Measurements from ENCODE around the gene ULK4.

GRCh38 chr3:41477399-41478014 is 484.4 kb downstream of the ULK4 start:
- TF ChIP-seq, protein P1, sequence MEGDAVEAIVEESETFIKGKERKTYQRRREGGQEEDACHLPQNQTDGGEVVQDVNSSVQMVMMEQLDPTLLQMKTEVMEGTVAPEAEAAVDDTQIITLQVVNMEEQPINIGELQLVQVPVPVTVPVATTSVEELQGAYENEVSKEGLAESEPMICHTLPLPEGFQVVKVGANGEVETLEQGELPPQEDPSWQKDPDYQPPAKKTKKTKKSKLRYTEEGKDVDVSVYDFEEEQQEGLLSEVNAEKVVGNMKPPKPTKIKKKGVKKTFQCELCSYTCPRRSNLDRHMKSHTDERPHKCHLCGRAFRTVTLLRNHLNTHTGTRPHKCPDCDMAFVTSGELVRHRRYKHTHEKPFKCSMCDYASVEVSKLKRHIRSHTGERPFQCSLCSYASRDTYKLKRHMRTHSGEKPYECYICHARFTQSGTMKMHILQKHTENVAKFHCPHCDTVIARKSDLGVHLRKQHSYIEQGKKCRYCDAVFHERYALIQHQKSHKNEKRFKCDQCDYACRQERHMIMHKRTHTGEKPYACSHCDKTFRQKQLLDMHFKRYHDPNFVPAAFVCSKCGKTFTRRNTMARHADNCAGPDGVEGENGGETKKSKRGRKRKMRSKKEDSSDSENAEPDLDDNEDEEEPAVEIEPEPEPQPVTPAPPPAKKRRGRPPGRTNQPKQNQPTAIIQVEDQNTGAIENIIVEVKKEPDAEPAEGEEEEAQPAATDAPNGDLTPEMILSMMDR (IDR thresholded peaks at IDR 0.05), result no peak
- no peak for TF ChIP-seq EP300 (IDR thresholded peaks at IDR 0.05)

Measured in tibial nerve (tissue), 4 donors.